ENCODE results near the gene MLIP. TPM values are rescaled to one million over a fixed set of nuclear protein-coding genes. Genes with fewer than 3 reads are reported as not detected.

MLIP gene
- polyA plus RNA-seq, 4 donors = 0.24 to 0.72 (median 0.60) TPM

Other genes starting within 250 kb of the MLIP start
- 10 to 100 TPM in 3 of 4 donors, under 1 TPM in 1; 0.55 to 29.7 (median 25.6) TPM for gene TINAG, start 197.0 kb downstream of the MLIP start, polyA plus RNA-seq (ENCODE audit: insufficient read length in 4 of 4)